GM19240 (cell line): ENCODE measurements around the gene DHX35.
A peak's percentile ranks its signal among the peaks of the same experiment; 100 is the strongest.

Experiments used
- DNase-seq: peaks from one replicate; pipeline ENCODE4 v3.0.0; 2011; ENCODE audit warnings: low spot score; ENCODE audit not compliant: insufficient read length

Gene DHX35, protein sequence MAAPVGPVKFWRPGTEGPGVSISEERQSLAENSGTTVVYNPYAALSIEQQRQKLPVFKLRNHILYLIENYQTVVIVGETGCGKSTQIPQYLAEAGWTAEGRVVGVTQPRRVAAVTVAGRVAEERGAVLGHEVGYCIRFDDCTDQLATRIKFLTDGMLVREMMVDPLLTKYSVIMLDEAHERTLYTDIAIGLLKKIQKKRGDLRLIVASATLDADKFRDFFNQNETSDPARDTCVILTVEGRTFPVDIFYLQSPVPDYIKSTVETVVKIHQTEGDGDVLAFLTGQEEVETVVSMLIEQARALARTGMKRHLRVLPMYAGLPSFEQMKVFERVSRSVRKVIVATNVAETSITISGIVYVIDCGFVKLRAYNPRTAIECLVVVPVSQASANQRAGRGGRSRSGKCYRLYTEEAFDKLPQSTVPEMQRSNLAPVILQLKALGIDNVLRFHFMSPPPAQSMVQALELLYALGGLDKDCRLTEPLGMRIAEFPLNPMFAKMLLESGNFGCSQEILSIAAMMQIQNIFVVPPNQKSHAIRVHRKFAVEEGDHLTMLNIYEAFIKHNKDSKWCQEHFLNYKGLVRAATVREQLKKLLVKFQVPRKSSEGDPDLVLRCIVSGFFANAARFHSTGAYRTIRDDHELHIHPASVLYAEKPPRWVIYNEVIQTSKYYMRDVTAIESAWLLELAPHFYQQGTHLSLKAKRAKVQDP

GRCh38 chr20:38962044-38962927 lies at the start of gene DHX35:
Gene DHX35, plus strand, starts transcription at chr20:38962344. Its CDS starts 24 bp downstream, at chr20:38962368.
- peak; percentile 92 for DNase-seq

GRCh38 chr20:38915355-38915754 lies 46.8 kb upstream of the DHX35 start:
- no peak for DNase-seq

DNA sequence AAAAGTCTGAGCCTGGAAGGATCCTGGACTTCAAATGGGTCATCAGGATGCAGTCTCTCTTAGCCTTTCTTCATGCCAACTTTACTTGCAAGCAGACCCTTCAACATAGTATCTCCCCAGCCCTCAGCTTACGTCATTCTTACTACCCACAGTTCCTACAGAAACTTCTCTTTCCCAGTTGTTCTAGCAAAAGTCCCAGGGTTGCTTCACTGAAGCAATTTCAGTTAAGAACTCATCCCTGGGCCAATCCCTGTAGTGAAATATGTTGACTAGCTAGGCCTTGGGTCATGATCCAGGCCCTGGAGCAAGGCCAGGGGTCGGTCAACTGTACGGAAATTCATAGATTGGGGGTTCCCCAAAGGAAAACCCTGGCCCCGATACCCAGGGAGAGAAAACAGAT lies 44.5 kb upstream of the DHX35 start:
- DNase-seq, result no peak

DNA sequence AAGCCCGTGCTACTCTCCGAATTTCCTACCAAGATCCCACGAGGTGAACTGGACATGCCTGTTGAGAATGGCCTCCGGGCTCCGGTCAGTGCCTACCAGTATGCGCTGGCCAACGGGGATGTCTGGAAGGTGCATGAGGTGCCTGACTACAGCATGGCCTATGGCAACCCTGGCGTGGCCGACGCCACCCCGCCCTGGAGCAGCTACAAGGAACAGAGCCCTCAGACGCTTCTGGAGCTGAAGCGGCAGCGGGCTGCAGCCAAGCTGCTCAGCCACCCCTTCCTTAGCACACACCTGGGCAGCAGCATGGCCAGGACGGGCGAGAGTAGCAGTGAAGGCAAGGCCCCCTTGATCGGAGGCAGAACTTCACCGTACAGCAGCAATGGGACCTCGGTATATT lies 44.0 kb upstream of the DHX35 start:
- DNase-seq, result no peak

DNA sequence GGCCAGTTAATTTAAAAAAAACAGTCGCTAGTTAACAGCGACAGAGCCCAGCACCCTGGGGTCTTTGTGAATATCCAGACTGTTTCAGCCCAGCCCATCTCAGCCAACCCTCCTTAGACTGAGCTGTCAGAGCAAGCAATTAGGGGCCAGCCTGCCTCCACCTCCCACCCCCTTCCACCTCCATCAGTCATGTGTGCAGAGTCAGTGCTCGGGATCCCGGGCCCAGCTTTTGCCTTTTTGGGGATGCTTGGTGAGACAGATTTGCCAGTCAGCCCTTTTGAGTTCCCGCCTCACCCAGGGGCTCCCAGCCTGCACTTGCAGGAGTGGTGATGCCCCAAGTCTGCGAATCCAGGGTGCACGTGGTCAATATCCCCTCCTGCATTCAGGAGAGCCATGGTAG lies 42.5 kb upstream of the DHX35 start:
- DNase-seq, result no peak

DNA sequence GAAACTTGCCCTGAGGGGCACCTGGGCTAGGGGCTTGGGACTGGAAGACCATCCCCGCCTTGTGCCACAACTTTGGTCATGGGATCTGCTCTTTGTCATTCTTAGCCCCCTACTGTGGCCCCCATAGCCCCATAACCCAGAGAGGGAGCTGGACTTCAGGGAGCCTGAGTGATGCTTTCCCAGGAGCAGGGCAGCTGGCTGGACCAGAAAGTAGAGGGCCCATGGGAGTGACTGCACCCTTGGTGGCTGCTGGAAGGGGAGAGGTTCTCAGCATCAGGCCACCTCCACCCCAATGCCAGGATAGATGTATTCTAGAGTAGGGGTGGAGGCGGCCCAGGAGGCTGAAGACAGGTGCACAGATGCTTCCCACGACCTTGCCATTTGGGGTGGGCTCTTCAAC lies 41.7 kb upstream of the DHX35 start:
- no peak for DNase-seq

DNA sequence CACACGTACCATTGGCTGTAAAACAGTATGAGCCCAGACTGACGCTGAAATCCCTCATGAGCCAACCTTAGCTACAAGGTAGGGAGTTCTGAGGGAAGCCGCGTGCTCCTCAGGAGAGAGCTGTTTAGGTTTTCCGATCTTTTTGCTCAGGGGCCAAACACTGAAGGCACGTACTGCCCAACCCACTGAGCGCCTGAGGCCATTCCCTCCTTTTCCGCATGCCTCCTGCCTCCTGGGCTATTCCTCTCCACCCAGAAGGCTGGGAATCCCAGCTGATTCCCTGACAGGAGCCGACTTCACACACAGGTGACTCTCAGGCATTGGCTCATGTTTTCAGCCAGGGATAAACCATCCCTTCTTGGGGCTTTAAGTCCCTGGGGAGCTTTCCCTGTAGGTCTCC lies 41.3 kb upstream of the DHX35 start:
- DNase-seq, result no peak

- no peak for DNase-seq
These were observed 37.4 kb upstream of the DHX35 start for GRCh38 chr20:38924718-38925117.

GRCh38 chr20:38926142-38926933 lies 35.8 kb upstream of the DHX35 start, which contains the start of gene FAM83D:
Gene FAM83D, plus strand, starts transcription at chr20:38926417. Its CDS starts 26 bp downstream, at chr20:38926443.
- DNase-seq, result peak; percentile 98

DNA sequence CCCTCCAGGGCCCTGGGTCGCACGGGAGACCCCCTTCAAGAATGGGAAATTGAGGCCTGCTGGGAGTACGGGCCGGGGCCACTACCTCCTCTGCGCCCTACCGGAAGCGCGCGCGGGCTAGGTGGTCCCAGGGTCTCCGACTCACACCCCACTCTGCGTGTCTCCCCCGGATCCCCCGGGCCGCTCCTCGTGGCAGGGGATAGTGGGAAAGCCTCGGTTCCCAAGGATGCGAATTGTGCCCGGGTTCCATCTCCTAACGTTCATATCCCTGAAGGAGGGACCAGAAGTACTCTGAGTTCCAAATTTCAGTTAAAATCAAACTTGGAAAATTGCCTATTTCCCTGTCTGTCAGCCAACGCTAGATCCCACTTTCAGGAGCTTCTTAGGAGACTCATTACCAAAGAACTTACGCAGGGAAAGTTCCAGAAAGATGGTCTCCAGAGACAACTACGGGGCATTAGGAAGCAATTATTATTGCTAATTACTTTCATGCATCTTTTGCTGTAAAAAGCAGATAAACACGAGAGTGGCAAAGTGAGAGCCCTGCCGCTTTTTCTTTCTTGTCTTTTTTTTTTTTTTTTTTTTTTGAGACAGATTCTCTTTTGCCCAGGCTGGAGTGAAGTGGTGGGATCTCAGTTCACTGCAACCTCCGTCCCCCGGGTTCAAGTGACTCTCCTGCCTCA lies 35.1 kb upstream of the DHX35 start:
- DNase-seq, result no peak

DNA sequence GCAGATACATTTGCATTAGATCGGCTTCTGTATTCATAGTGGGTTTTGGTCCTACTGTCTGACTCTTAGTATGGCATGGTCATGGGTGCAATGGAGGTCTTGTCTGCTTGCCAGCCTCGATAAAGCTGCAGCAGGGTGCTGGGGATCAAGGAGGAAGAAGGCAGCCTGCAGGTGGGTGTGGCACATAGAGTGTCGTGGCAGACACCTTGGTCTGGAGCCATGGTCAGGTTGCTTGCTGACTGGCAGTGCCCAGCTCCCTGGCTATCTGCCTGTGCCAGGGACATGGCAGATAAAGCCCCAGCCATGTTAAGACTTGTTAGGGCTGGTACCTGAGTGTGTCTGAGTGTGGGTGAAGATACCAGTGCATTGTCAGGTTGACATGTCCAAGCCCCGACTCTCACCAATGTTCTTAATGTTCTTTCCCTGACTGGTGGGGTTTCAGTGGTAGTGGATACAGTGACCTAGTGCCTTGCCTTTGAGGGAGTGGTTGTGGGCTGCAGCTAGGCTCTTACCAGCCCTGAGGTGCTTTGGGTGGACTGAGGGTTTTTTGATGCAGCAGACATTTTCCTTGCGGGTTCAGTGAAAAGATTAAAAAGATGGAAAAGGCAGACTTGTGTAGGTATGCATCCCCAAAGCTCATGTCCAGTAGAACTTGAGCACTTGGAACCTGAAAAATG lies 34.1 kb upstream of the DHX35 start:
- no peak for DNase-seq

DNA sequence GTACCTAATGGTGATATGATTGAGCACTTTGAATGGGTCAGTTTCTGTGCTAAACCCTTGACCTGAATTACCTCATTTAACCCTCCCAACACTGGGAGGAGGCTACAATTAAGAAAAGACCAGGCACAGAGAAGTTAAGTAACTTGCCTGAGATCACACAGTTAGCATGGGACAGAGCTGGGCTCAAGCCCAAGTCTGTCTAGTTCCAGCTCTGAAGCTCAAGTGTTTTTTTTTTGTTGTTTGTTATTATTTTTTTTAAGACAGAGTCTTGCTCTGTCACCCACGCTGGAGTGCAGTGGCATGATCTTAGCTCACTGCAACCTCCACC lies 31.9 kb upstream of the DHX35 start:
- no peak for DNase-seq

GRCh38 chr20:38931984-38932383 lies 30.2 kb upstream of the DHX35 start:
- no peak for DNase-seq

DNA sequence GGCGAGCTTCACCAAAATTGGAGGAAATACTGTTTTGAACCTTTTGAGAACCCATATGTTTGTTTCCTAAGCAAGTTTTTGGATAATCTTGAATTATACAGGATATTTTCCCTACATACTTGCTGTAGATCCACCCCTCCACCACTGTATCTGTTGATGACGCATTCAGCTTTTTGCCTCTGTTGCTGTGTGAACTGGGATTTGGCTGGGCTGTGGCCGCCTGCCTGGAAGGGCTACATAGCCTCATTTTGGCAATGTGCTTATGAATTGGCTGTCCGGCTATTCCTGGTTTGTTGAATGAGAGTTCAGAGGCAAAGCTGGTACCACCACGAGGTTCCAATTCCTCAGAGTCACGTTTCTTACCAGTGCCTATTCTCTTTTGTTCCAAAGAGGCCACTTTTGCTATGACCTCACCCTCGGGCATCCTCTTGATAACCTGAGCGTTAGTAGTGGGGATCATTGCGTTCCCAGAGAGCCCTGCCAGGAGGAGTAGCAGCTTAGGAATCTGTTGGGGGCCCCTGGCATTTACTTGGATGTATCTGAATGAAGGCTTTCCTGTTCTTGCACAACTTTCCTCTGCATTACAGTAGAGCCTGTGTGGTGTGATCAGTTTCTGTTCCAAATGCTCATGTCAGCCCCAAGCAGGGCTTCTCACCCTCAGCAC lies 29.6 kb upstream of the DHX35 start:
- no peak for DNase-seq

DNA sequence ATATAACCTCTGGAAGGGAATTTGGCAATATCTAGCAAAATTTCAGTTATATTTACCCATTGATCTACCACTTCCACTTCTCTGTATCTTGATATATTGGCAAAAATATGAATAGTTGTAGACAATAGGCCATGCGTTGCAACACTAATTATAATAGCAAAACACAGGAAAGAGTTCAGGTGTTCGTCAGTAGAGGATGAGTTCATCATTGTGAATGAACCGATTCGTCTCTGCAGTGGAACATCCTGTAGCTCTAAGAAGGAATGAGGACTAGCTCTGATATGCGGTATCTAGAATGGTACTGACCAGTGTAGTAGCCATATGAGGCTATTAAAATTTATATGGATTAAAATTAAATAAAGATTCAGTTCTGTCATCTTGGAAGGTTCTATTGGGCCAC lies 27.6 kb upstream of the DHX35 start:
- DNase-seq, result no peak

GRCh38 chr20:38935285-38935684 lies 26.9 kb upstream of the DHX35 start:
- DNase-seq, result no peak

GRCh38 chr20:38935967-38936407 lies 26.2 kb upstream of the DHX35 start:
- no peak for DNase-seq

GRCh38 chr20:38937000-38937399 lies 25.1 kb upstream of the DHX35 start:
- DNase-seq, result no peak

- DNase-seq, result no peak
These were observed 24.1 kb upstream of the DHX35 start for GRCh38 chr20:38937978-38938473.
